HCT116 (cell line): ENCODE measurements around the gene TMEM82. TPM values are rescaled to one million over a fixed set of nuclear protein-coding genes. Genes with fewer than 3 reads are reported as not detected.

Experiments
- ATAC-seq: fragments of 200-7000 bp; cut with Tn5 transposase; 2 replicates; pipeline ENCODE4 v1.9.1; 2020; ENCODE audit warnings: mild to moderate bottlenecking, moderate library complexity
- BruUV-seq: library from RNA; stranded (reverse); fragments of 400-500 nt; replicated peaks from 2 replicates; lab custom pipeline; 2021; lab: Mats Ljungman, UMichigan
- CTCF ChIA-PET: fragments of 300-600 bp; sonication (Branson Sonifier 250); formaldehyde crosslinking; loops from one replicate; lab custom pipeline; 2021; ENCODE audit warnings: antibody characterized with exemption; lab: Charles Lee
- POLR2A ChIA-PET: fragments of 300-600, 350-600 bp; sonication (Branson Sonifier 250); formaldehyde crosslinking; loops from one replicate; lab custom pipeline; 2021; ENCODE audit warnings: antibody characterized with exemption; lab: Charles Lee
- RAD21 ChIA-PET, 2 experiments: fragments of 300-600 bp; sonication (Branson Sonifier 250); formaldehyde crosslinking; loops; one replicate each; lab custom pipeline; 2023; ENCODE audit warnings: low total read pairs in 2 of 2; ENCODE audit not compliant: uncharacterized antibody in 2 of 2, unreplicated experiment in 2 of 2, low non-redundant PET in 1 of 2; lab: Charles Lee
- DNase-seq: peaks from one replicate; pipeline ENCODE4 v3.0.0-alpha.2; 2010; ENCODE audit warnings: low read depth, low spot score
- H2AFZ ChIP-seq: fragments of 200-600 bp; shearing (Covaris generic), sonication (generic); 2 replicates; pipeline ENCODE4 v1.6.1; 2017; ENCODE audit warnings: low read depth, mixed run types, mixed read lengths, antibody characterized with exemption, low read length; ENCODE audit not compliant: poor library complexity, severe bottlenecking
- H3K27ac ChIP-seq: 2 replicates; pipeline ENCODE4 v1.5.1; 2012; ENCODE audit warnings: low read depth, low read length
- H3K27me3 ChIP-seq: fragments of 200-600 bp; sonication (generic); 2 replicates; pipeline ENCODE4 v1.6.1; 2016; ENCODE audit warnings: mixed run types, low read length, mixed read lengths; ENCODE audit not compliant: insufficient read depth
- H3K36me3 ChIP-seq, 2 experiments: fragments of 200-500 bp in 1 of 2; fragments of 200-600 bp in 1 of 2; sonication (Bioruptor generic) in 1 of 2; sonication (generic) in 1 of 2; 2 replicates each; pipeline versions ENCODE4 v1.5.1 to v1.6.1; 2014 to 2016; ENCODE audit warnings: low read length in 2 of 2, inconsistent platforms in 1 of 2, mixed read lengths in 1 of 2, mixed run types in 1 of 2; ENCODE audit not compliant: insufficient read depth in 2 of 2, control insufficient read depth in 1 of 2
- H3K4me1 ChIP-seq, 2 experiments: fragments of 200-600 bp in 1 of 2; sonication (generic) in 1 of 2; 2 replicates each; pipeline versions ENCODE4 v1.5.1 to v1.6.1; 2012 to 2017; ENCODE audit warnings: low read length in 2 of 2, inconsistent platforms in 1 of 2, mild to moderate bottlenecking in 1 of 2, mixed read lengths in 1 of 2, mixed run types in 1 of 2, moderate library complexity in 1 of 2; ENCODE audit not compliant: insufficient read depth in 2 of 2, control insufficient read depth in 1 of 2
- H3K4me2 ChIP-seq: fragments of 200-600 bp; sonication (generic); 2 replicates; pipeline ENCODE4 v1.6.1; 2017; ENCODE audit warnings: mixed run types, low read length, mixed read lengths
- H3K4me3 ChIP-seq, 2 experiments: fragments of 200-600 bp in 1 of 2; sonication (generic) in 1 of 2; replicated peaks in 1 of 2; 2 replicates each; pipeline ENCODE4 v1.5.1; 2011 to 2016; ENCODE audit warnings: low read length in 2 of 2, control low read depth in 1 of 2, low read depth in 1 of 2, mild to moderate bottlenecking in 1 of 2, mixed read lengths in 1 of 2, mixed run types in 1 of 2
- H3K79me2 ChIP-seq: fragments of 200-600 bp; sonication (generic); 2 replicates; pipeline ENCODE4 v1.6.1; 2017; ENCODE audit warnings: mild to moderate bottlenecking, mixed run types, low read length, moderate library complexity, mixed read lengths; ENCODE audit not compliant: insufficient read depth
- H3K9ac ChIP-seq: fragments of 200-600 bp; sonication (generic); 2 replicates; pipeline ENCODE4 v1.6.1; 2016; ENCODE audit warnings: low read length, mixed read lengths
- H3K9me2 ChIP-seq: fragments of 200-600 bp; sonication (generic), shearing (Covaris generic); 2 replicates; pipeline ENCODE4 v1.6.1; 2017; ENCODE audit warnings: mixed run types, mild to moderate bottlenecking, moderate library complexity; ENCODE audit not compliant: insufficient read depth
- H3K9me3 ChIP-seq, 2 experiments: fragments of 200-500 bp in 1 of 2; fragments of 200-600 bp in 1 of 2; sonication (Bioruptor generic) in 1 of 2; sonication (generic) in 1 of 2; 2 replicates each; pipeline ENCODE4 v1.6.1; 2014 to 2017; ENCODE audit warnings: low read length in 2 of 2, mixed read lengths in 2 of 2, inconsistent platforms in 1 of 2, low read depth in 1 of 2, mild to moderate bottlenecking in 1 of 2, mixed run types in 1 of 2, moderate library complexity in 1 of 2; ENCODE audit not compliant: control insufficient read depth in 1 of 2, insufficient read depth in 1 of 2
- H4K20me1 ChIP-seq: fragments of 200-600 bp; sonication (generic), shearing (Covaris generic); 2 replicates; pipeline ENCODE4 v1.6.1; 2017; ENCODE audit warnings: mixed run types, mild to moderate bottlenecking, moderate library complexity; ENCODE audit not compliant: insufficient read depth
- JUND ChIP-seq: IDR thresholded peaks from 2 replicates; pipeline ENCODE4 v1.6.1; 2012
- SIN3A ChIP-seq: IDR thresholded peaks from 2 replicates; pipeline ENCODE4 v1.6.1; 2012; ENCODE audit warnings: low read depth
- ZFX ChIP-seq: fragments of 450-650 bp; IDR thresholded peaks from 2 replicates; pipeline ENCODE4 v1.6.1; 2017
- intact Hi-C: fragments of 100-400 bp; cut with micrococcal nuclease; formaldehyde crosslinking; loops from 2 replicates; pipeline ENCODE4 v1.10.0; 2022
- total RNA-seq: library from RNA; stranded (reverse); gene quantifications from one replicate; pipeline ENCODE4 v1.2.1, GENCODE V29; 2021; ENCODE audit not compliant: unreplicated experiment

TMEM82 gene
- total RNA-seq, 1 experiment from 2014 or later: not detected

- no peaks in the 10 kb centered on the region for H3K79me2 ChIP-seq
- no peak for ATAC-seq
- no peak overlapping the region for H3K4me3 ChIP-seq
- POLR2A ChIA-PET: no interaction called here
- H4K20me1 ChIP-seq: no peaks in the 10 kb centered on the region
- intact Hi-C loops: no loop called here
- H3K4me2 ChIP-seq: no peak overlapping the region
- H3K27ac ChIP-seq: no peak overlapping the region
- RAD21 ChIA-PET: no interaction called here
- no peak for TF ChIP-seq JUND
- no peak for TF ChIP-seq ZFX
- TF ChIP-seq, all 23 proteins: peak for 0
- BruUV-seq: no TSS peak
- H3K36me3 ChIP-seq: no peaks in the 10 kb centered on the region
- no peak overlapping the region for H2AFZ ChIP-seq
- no peaks in the 10 kb centered on the region; a peak in 1 of 4 replicates for H3K4me1 ChIP-seq
- no peaks in the 10 kb centered on the region for H3K27me3 ChIP-seq
- CTCF ChIA-PET: no interaction called here
- H3K9ac ChIP-seq: no peak overlapping the region
- no peak for DNase-seq
- H3K9me2 ChIP-seq: no peaks in the 10 kb centered on the region
- no peaks in the 10 kb centered on the region for H3K9me3 ChIP-seq
Measured at GRCh38 chr1:15749399-15750291, 7.3 kb downstream of the TMEM82 start.

- no peaks in the 10 kb centered on the region for H3K27me3 ChIP-seq
- intact Hi-C loops: no loop called here
- BruUV-seq: no TSS peak
- H3K27ac ChIP-seq: no peak overlapping the region
- ChIA-PET POLR2A (interaction anchor here (0.6 kb wide), 1 partner anchor 588 kb away, joined by 3 read pairs; no protein-coding TSS in a partner anchor), CTCF (no interaction called here), RAD21 (no interaction called here)
- TF ChIP-seq SIN3A: no peak
- DNase-seq (no peak), ATAC-seq (no peak)
- no peaks in the 10 kb centered on the region for H3K9me2 ChIP-seq
- H4K20me1 ChIP-seq: no peaks in the 10 kb centered on the region
- no peaks in the 10 kb centered on the region for H3K9me3 ChIP-seq
- no peak overlapping the region for H2AFZ ChIP-seq
- no peak overlapping the region for H3K4me3 ChIP-seq
- no peaks in the 10 kb centered on the region for H3K79me2 ChIP-seq
- no peak overlapping the region for H3K9ac ChIP-seq
- H3K36me3 ChIP-seq: no peaks in the 10 kb centered on the region
- H3K4me2 ChIP-seq: no peak overlapping the region
- peaks cover 0 to 7% of the 10 kb centered on the region in 2 experiments; a peak in 1 of 4 replicates for H3K4me1 ChIP-seq
Measured at GRCh38 chr1:15750924-15751323, 8.6 kb downstream of the TMEM82 start.
